ENCODE results near the gene CCDC102B.
"Not testable (repeated sequence)": the region's sequence is repeated elsewhere in the genome, so short reads cannot be mapped to it uniquely, and the experiment has no call there.

The CCDC102B gene

DNA sequence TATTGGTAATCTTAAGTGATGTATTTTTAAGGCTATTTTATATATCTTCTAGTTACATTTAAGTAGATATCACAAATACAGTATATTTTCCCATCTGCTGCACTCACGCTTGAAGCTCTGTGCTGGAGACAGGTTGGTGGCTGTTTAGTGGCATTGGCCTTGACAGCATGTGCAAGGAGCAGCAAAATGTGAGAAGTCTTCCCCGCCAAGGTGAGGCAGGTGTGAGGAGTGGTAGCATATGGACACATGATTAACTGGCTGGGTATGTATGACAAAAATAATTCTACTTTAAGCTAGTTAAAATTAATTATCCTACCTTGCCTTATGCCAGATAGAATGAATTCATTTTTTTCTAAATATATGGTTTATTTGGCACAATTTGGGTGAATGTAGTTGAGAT, 117.2 kb downstream of the CCDC102B start:
- DNase-seq (ENCODE audit: low spot score), result no peak

DNA sequence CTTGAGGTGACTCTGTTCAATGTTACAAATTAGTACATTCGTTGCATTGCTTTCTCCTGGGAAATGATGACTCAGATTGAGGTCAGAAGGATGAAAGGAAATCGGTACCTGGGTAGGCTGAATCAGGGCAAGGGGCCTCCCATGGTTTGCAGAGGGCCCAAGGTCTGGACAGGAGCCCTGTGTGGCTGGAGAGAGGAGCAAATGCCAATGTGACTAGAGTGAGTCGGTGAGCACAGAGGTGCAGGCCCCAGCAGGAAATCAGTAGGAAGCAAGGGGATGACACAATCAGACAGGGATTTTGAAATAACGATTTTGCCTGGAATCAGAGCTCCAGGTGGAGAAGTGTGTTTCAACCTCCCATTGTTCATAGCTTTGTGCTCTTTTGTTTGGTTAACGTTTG, 118.9 kb downstream of the CCDC102B start:
- no peak for DNase-seq (ENCODE audit: low spot score)

DNA sequence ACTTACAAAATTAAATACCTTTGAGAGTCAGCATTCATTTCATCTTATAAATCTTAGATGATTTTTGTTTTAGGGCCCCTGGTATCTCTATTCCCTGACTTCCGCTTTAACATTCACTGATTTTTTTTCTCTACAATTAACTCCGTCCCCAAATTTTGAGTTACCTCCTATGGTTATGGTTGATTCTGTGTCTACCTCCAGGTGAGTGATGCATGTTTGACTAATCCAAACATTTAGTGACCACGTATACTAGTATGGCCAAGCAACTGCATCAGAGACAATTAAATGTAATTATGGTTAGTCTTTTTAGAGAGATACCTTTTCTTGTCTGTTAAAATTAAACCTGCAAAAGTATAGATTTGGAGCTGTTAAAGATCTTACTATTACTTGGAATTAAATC, 120.3 kb downstream of the CCDC102B start:
- no peak for DNase-seq (ENCODE audit: low spot score)

DNA sequence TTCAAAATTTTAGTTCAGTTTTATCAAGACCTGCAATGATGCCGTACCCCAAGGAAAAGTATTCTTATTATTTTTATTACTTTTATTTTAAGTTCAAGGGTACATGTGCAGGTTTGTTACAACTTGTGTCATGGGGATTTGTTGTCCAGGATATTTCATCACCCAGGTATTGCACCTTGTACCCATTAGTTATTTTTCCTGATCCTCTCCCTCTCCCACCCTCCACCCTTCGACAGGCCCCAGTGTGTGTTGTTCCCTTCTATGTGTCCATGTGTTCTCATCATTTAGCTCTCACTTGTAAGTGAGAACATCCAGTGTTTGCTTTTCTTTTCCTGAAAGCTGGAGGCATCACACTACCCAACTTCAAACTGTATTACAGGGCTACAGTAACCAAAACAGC, 122.0 kb downstream of the CCDC102B start:
- DNase-seq (ENCODE audit: low spot score), result no peak

DNA sequence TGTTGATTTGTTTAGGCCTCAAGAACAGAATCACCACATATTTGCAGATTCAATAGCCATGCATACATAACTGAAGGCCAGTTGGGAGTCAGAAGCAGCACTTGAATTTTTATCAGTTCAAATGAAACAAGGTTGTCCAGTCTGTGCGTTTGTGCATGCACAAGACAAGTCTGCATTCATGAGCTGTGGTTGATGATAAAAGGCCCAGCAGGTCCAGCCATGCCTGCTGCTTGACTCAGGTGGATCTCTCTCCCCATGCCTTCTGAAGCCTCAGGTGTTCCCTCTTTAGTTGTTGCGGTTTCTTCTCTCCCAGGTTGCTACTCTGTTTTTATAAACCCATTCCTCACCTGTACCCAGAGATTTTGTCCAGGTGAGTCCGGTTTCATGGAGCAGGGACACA, 124.5 kb downstream of the CCDC102B start:
- DNase-seq (ENCODE audit: low spot score), result no peak

DNA sequence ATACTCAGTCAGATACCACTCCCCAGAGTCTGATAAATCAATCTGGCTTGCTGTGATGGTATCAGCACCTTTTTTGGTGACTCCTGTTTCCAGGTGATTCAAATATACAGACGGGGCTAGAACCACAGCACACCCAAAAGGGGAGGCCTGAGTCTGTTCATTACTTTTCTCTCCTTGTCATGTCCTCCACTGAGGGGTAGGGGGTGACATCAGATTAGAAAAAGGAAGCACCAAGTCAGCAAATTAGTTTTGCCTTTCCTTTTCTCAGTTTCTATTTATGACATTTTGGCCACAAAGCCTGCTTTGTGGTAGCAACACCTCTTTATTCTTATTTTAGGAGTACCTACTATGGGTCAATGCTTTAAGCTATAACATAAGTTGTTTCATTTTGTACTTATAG, 127.4 kb downstream of the CCDC102B start:
- DNase-seq (ENCODE audit: low spot score), result no peak

DNA sequence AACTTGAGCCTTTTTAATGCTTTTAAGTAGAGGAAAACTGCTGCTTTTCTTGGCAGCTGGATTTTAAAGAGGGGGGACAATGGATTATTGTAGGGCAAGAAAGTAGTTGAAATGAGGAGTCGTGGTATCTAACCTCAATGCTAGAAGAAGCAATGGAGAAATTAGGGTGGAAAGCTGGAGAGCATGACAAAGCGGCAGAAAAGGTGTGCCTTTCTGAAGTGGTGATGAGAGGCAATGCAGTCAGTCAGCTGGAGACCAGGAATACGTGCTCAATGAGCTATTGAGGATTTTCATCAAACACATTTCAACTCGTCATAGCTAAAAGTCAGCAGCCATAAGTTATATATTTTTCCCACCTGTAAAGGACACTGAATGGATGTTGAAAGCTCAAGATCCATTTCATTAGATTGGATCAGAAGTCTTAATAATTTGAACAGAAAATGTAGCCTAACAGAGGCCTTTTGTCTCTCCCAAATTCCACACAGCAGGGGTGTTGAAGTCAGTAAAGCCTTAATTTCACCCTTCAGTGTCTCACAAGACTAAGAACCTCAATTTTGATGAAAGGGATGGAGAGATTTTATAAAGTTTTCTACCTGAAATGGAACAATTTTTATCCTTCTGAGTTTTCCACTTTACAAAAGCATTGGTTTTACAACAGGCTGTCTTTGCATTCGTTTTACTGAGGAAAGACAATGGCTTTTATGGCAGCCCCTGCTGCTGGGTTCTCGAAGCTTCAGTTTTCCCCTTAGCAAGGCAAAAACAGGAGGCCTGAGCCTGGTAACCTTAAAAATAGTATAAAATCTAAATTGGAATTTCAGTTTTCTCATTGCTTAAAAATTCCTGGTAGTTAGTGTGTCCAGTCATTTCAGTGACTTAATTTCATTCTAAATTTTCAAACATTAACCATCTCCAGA, 131.1 kb downstream of the CCDC102B start:
- no peak for DNase-seq (ENCODE audit: low spot score)

DNA sequence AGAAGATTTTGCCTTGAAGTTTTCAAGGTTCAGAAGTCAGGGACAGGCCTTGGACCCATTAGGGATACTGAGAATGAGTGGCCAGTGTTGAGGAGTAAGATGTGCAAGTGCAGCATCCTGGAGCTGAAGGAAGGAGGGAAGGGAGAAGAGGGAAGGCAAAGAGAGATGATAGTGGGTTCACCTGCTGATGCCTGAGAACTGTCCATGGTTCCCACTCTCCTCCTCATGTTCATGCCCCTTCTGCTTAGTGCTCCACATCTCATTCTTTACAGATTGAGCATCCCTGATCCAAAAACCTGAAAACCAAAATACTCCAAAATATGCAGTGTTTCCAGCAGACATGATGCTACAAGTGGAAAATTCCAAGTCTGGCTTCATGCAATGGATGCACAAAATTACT, 137.8 kb downstream of the CCDC102B start:
- no peak for DNase-seq (ENCODE audit: low spot score)

DNA sequence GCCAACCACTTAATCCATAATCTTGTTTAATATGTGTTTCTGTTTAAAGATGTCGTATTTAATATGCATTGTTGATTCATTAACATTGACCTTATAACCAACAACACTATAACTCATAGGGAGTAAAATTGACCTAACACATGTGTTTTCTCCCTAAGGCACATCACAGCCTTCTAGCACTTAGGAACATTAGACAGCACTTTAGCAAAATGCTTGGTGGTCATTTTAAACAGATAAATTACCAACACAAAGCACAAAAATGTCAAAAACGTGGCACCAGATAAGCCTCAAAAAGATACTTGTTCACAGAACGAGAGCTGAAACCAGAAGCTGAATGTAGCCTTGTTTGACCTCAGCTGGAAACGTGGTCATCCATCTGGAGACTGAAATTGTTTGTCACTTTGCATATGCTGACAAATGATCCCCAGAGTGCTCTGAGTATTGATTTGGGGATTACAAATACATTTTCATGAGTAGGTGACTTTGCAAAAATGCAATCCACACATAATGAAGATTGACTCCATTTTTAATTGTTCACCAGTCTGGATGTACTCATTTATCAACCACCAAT, 139.2 kb downstream of the CCDC102B start:
- DNase-seq (ENCODE audit: low spot score), result no peak

DNA sequence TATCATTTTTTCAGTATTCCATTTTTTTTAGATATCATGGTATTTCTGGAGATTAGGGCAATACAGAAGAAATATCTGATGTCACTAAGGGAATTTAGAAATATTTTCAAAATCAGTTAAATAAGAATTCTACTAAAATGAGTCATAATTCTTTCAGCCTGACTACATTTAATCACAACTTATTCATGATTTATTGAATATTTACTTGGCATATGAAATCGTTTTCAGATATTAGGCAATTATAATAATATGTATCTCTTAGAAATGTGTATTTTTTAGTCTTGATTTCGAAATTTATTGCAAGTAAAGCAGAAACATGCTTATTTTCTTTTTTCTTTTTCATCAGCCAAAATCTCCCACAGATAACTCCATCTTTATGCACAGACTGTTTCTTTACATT, 142.2 kb downstream of the CCDC102B start:
- DNase-seq (ENCODE audit: low spot score), result no peak

DNA sequence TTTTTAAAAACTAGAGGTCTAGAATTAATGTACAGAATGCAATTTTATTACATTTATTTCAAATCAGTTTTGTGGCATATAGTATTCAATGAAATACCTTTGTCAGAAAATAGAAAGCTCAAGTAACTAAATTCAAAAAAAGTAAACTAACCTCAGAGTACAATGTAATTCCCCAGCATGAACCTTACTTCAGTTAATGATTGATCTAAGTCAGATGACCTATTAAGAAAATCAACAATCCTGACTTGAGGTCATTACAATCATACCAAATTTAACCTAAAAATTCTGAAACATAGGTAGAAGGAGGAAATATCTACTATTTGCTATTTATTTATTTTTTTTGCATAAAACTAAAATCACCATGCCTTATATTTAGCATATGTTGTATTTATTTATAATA, 142.9 kb downstream of the CCDC102B start:
- no peak for DNase-seq (ENCODE audit: low spot score)

DNA sequence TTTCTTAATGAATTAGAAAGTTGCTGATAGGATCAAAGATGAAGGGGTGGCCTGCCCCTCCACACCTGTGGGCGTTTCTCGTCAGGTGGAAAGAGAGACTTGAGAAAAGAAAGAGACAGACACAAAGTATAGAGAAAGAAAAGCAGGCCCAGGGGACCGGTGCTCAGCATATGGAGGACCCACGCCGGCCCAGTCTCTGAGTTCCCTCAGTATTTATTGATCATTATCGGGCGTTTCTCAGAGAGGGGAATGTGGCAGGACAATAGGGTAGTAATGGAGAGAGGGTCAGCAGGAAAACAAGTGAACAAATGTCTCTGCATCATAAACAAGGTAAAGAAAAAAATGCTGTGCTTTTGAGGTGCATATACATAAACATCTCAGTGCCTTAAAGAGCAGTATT, 144.3 kb downstream of the CCDC102B start:
- DNase-seq (ENCODE audit: low spot score), result no peak

DNA sequence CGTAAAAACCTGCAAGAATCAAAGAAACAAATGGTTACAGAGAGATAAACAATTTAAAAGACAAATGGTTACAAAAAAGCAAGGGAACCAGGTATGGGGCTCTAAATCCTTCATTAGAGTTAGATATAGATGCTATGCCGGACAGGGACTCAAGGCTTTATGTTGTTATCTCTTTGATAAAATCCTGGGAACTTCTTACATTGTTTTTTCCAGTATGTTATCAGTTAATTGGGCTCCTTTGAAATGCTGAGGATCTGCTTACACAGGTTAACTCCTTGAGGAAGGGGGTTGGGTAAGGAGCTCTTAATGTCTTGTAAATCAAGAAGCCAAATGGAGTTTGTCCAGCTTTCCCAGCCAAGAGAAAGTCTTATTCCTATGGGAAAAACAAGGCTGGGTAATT, 146.0 kb downstream of the CCDC102B start:
- not testable (repeated sequence) for DNase-seq (ENCODE audit: low spot score)

DNA sequence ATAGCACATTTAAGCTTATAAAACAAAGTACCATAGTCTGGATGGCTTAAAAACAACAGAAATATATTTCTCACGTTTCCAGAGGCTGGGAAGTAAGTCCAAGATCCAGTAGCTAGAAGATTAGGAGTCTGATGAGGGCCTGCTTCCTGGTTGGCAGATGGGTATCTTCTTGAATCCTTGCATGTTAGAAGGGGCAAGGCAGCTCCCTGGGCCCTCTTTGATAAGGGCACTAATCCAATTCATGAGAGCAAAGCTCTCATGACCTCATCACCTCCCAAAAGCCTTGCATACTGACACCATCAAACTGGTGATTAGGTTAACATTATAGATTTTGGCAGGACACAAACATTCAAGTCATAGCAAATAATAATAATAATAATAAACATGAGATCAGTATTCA, 146.4 kb downstream of the CCDC102B start:
- DNase-seq (ENCODE audit: low spot score), result no peak

DNA sequence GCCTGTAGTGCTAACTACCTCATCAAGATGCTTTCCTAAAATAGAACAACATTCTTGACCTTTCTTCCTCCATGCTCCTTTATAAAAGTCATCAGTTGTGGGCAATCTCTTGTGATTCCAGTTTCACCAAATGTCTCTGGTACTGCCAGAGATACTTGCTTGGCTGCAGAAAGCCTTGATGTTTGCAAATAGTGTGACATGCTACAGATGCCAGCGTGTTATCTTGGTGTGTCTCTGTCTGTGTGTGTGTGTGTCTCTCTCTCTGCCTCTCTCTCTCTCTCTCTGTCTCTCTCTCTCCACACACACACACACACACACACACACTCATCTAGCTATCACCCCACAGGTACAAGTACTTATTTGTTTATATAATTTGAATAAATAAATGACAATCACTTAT, 146.9 kb downstream of the CCDC102B start:
- no peak for DNase-seq (ENCODE audit: low spot score)

DNA sequence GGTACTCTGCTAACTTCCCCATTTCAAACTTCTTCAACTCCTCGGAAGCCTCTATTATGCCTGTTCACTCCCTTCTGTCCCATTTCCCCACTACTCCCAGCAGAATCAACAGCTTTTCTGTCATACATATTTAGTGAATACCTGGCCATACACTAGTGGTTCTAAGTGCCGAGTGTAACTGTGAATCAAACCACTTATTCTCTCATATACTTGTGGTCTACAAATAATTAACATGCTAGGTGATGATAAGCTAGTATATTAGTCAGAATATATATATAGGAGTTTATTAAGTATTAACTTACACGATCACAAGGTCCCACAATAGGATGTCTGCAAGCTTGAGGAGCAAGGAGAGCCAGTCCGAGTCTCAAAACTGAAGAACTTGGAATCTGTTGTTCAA, 150.7 kb downstream of the CCDC102B start:
- no peak for DNase-seq (ENCODE audit: low spot score)

DNA sequence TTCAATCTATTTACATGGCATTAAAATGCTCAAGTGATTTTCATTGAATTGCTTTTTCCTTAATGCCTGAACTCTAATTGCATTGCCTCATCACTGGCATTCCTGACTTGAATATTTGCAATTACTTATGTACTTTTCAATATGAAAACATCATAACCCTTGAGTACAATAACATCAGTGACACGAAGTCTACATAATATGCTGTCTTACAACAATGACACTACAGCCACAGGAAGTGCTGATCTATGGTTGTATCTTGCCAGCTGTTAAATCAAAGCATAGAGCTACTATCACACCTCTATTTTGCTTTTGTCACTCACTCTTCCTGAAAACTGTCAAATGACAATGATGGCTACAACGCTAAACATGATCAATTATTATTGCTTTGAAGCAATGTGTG, 156.9 kb downstream of the CCDC102B start:
- DNase-seq (ENCODE audit: low spot score), result no peak

DNA sequence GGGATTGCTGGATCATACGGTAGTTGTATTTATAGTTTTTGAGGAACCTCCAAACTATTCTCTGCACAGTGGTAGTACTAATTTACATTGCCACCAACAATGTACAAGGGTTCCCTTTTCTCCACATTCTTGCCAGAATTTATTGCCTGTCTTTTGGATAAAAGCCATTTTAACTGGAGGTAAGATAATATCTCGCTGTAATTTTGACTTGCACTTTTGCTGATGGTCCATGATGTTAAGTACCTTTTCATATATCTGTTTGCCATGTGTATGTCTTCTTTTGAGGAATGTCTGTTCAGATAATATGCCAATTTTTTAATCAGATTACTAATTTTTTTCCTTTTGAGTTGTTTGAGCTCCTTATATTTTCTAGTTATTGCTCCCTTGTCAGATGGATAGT, 158.8 kb downstream of the CCDC102B start:
- no peak for DNase-seq (ENCODE audit: low spot score)

DNA sequence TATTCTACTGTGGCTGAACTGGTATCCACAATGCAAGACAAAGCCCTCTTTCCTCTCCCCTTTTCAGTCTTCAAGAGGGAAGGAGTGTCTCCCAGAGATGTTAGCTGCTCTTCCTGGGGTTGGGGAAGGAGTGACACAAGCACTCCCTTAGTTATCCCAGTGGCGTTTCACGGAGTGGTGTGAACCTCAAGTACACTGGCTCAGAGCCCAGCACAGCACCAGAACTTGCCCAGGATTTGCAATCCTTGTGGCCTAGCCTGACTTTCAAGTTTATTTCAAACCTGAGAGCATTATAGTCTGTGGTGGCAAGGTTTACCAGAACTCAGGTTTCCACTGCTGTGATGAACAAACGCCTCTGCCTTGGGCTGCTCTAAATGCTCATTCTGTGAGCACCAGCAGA, 162.5 kb downstream of the CCDC102B start:
- DNase-seq (ENCODE audit: low spot score), result no peak

DNA sequence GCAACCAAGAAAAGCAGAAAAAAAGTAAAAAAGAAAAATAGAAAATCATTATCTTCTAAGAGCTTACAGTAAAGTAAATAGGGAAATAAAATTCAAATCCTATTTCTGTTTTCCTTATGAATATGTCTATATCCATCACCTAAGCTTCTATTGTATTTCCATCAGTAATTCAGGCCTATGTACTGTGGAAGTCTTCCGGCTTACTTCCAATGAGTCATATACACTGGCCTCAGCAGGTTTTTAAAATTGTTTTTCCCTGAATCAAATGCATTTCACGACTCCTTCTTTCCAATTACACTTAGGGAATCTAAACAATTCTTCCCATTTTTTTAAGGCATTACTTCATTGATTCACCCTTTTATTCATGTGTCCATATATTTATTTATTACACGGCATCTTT, 164.7 kb downstream of the CCDC102B start:
- no peak for DNase-seq (ENCODE audit: low spot score)

DNA sequence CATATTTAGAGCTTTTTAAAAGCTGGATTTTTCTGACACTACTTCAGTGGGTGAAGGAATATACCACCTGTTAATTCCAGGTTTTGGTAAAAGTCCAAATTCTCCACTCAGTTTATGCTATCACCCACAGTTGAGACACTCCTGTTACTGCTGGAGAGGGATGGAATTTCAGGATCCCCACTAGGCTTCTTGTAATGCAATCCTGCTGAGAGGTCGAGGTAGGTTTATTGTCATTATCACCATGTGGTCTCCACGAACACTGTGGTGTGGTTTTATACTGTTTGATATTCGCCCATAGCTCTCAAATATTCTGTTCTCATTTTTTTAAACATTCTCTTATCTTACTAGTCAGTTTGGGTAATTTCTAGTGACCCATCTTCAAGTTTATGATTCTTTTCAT, 167.9 kb downstream of the CCDC102B start:
- no peak for DNase-seq (ENCODE audit: low spot score)

DNA sequence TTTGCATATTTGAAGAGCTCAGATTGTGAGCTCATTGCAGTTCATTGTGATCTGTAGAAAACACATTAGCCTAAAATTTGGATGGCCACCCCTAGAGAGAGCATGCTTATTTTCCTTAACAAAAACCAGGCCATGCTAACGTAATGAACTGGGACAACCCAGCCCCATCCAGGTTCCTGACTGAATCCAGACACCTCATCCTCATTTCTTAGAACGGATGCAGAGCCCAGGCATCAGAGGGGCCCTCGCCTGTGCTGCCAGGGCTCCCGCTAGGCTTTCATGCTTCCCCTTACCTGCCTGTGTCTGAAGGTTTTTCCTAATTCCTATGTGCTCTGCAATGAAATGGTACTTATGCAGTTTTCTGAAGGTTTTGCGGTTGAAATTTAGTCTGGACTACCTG, 171.1 kb downstream of the CCDC102B start:
- no peak for DNase-seq (ENCODE audit: low spot score)

DNA sequence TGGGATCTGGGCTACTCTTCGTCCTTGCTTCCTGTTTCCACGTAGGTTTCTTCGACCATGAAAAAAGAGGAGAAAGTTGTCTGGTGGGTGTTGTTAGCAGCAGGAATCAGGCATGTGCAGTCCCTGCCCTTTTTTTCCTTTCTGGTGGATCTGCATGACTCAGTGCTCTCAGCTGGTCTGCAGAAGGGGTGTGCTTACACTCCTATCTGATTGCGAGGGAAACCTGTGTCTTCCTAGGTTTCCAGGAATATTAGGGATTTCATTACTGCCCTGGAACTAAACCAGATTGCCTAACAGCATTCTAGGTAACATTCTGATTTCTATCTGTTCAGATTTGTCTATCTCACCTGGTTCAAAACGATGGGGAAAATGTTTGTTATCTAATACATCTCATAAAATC, 174.3 kb downstream of the CCDC102B start:
- no peak for DNase-seq (ENCODE audit: low spot score)

DNA sequence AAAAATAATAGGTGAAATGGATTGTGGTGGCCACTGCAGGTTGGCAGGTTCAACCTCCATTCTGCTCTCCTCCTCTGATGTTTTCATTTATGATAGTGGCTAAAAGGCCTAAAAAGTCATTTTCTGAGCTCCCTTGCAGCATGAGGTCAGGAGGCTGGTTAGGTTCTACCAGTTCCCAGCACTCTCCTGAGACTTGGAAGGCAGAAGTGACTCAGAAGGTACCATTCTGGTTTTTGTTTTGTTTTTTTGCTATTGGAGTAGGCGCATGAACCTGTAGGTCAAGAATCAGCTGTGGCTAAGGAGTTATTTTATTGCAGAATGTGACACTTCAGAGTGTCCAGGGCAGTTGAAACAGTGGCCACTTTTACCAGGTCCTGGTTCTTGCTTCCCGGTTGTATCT, 181.9 kb downstream of the CCDC102B start:
- no peak for DNase-seq (ENCODE audit: low spot score)
